Panc1 (cell line): Measurements from ENCODE around the gene SAMD4B. TPM values are rescaled to one million over a fixed set of nuclear protein-coding genes. Genes with fewer than 3 reads are reported as not detected.

ENCODE experiments used
- ATAC-seq: fragments of 200-7000 bp; cut with Tn5 transposase; 2 replicates; pipeline ENCODE4 v1.9.1; 2020; ENCODE audit warnings: mild to moderate bottlenecking, moderate library complexity
- BruUV-seq: library from RNA; stranded (reverse); fragments of 400-500 nt; replicated peaks from 2 replicates; lab custom pipeline; 2021; lab: Mats Ljungman, UMichigan
- CTCF ChIA-PET: fragments of 300-600 bp; sonication (Branson Sonifier 250); formaldehyde crosslinking; loops from one replicate; lab custom pipeline; 2022; ENCODE audit warnings: antibody characterized with exemption; lab: Charles Lee
- POLR2A ChIA-PET: fragments of 300-600 bp; sonication (Branson Sonifier 250); formaldehyde crosslinking; loops from one replicate; lab custom pipeline; 2022; ENCODE audit warnings: antibody characterized with exemption; lab: Charles Lee
- DNase-seq: peaks from one replicate; pipeline ENCODE4 v3.0.0-alpha.2; 2010; ENCODE audit warnings: low read depth, low spot score
- H3K27ac ChIP-seq: 2 replicates; pipeline ENCODE4 v1.5.1; 2011; ENCODE audit warnings: mild to moderate bottlenecking, low read length, inconsistent platforms
- H3K27me3 ChIP-seq: fragments of 200-500 bp; sonication (Bioruptor generic); 2 replicates; pipeline ENCODE4 v1.6.0; 2014; ENCODE audit warnings: low read length, inconsistent platforms; ENCODE audit not compliant: control insufficient read depth, insufficient read depth
- H3K36me3 ChIP-seq: fragments of 200-500 bp; sonication (Bioruptor generic); 2 replicates; pipeline ENCODE4 v1.5.1; 2014; ENCODE audit warnings: inconsistent platforms, mild to moderate bottlenecking, low read length, moderate library complexity; ENCODE audit not compliant: control insufficient read depth, insufficient read depth
- H3K4me1 ChIP-seq: 2 replicates; pipeline ENCODE4 v1.5.1; 2011; ENCODE audit warnings: inconsistent platforms, mild to moderate bottlenecking, low read length, moderate library complexity; ENCODE audit not compliant: control insufficient read depth, insufficient read depth
- H3K4me3 ChIP-seq, 2 experiments: 2 replicates each; pipeline ENCODE4 v1.5.1; 2011 to 2012; ENCODE audit warnings: low read depth in 2 of 2, low read length in 2 of 2, mild to moderate bottlenecking in 2 of 2, inconsistent platforms in 1 of 2, moderate library complexity in 1 of 2
- H3K9me3 ChIP-seq: fragments of 200-500 bp; sonication (Bioruptor generic); 2 replicates; pipeline ENCODE4 v1.5.1; 2014; ENCODE audit warnings: low read depth, mild to moderate bottlenecking, inconsistent platforms, low read length, moderate library complexity; ENCODE audit not compliant: control insufficient read depth, insufficient read depth
- POLR2AphosphoS5 ChIP-seq: IDR thresholded peaks from 2 replicates; pipeline ENCODE4 v1.6.1; 2012; ENCODE audit warnings: mild to moderate bottlenecking, low read depth, low read length, moderate library complexity
- SIN3A ChIP-seq: IDR thresholded peaks from 2 replicates; pipeline ENCODE4 v1.6.1; 2012; ENCODE audit warnings: low read depth, mild to moderate bottlenecking, low read length, moderate library complexity, borderline replicate concordance; ENCODE audit not compliant: insufficient read depth
- TCF7L2 ChIP-seq: IDR thresholded peaks from 2 replicates; pipeline ENCODE4 v1.6.1; 2011; ENCODE audit warnings: mild to moderate bottlenecking, low read depth, low read length, inconsistent platforms
- in situ Hi-C: cut with HindIII; loops from 2 replicates; pipeline ENCODE4 v1.10.0; 2016; ENCODE audit warnings: low sequenced_read_pairs, low pct_unique_long_range_greater_than_20kb
- intact Hi-C: fragments of 100-400 bp; cut with micrococcal nuclease; formaldehyde crosslinking; loops from one replicate; pipeline ENCODE4 v1.10.0; 2022; ENCODE audit not compliant: unreplicated experiment
- total RNA-seq: library from RNA; stranded (reverse); gene quantifications from one replicate; pipeline ENCODE4 v1.2.1, GENCODE V29; 2021; ENCODE audit not compliant: unreplicated experiment
- TF ChIP-seq, protein P1 (sequence below): fragments of 450-650 bp; IDR thresholded peaks from 2 replicates; pipeline ENCODE4 v1.5.1; 2017; ENCODE audit warnings: mild to moderate bottlenecking
- TF ChIP-seq, protein P2 (sequence below), 2 experiments: IDR thresholded peaks; 2 replicates each; pipeline ENCODE4 v1.6.1; 2011 to 2012; ENCODE audit warnings: low read depth in 2 of 2, control low read depth in 1 of 2, low read length in 1 of 2, mild to moderate bottlenecking in 1 of 2, moderate library complexity in 1 of 2; ENCODE audit not compliant: insufficient read depth in 1 of 2

SAMD4B gene
- total RNA-seq, 1 experiment from 2014 or later, result 1,339 TPM

DNA sequence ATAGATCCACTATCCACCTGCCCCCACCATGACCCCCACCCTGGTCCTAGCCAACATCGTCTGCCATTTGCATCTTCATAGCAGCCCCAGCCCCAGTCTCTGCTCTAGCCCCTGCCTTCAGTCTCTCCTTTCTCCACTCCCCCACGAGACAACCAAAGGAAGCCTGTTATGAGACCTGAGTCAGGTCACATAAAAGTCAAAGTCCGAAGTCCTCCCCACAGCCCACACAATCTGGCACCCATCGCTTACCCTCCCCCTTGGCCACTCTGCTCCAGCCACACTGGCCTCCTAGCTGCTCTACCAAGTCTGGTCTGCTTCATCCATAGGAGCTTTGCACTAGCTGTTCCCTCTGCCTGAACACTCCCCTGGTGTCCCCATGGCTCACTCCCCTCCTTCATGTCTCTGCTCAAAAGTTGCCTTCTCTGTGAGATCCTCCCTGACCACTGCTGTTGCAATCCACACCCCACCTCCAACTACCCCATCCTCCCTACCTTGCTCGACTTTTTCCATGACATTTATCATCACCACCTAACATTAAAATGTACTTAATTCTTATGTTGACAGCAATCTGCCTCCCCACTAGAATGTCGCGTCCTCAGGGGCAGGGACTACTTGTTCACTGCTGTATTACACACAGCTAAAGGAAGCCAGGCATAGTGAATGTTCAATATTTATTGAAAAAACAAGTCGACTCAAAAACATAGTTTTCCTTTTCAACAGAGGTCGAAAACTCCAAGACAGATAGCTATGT, 69.0 kb downstream of the SAMD4B start:
- ATAC-seq, result no peak
- TF ChIP-seq POLR2AphosphoS5, result no peak
- TF ChIP-seq TCF7L2, result no peak
- TF ChIP-seq, protein P1, sequence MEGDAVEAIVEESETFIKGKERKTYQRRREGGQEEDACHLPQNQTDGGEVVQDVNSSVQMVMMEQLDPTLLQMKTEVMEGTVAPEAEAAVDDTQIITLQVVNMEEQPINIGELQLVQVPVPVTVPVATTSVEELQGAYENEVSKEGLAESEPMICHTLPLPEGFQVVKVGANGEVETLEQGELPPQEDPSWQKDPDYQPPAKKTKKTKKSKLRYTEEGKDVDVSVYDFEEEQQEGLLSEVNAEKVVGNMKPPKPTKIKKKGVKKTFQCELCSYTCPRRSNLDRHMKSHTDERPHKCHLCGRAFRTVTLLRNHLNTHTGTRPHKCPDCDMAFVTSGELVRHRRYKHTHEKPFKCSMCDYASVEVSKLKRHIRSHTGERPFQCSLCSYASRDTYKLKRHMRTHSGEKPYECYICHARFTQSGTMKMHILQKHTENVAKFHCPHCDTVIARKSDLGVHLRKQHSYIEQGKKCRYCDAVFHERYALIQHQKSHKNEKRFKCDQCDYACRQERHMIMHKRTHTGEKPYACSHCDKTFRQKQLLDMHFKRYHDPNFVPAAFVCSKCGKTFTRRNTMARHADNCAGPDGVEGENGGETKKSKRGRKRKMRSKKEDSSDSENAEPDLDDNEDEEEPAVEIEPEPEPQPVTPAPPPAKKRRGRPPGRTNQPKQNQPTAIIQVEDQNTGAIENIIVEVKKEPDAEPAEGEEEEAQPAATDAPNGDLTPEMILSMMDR, result no peak
- peaks cover 58% of the 10 kb centered on the region for H3K4me1 ChIP-seq
- H3K36me3 ChIP-seq, result peaks cover 18% of the 10 kb centered on the region
- peak overlapping the region; percentile 42 to 55 for H3K4me3 ChIP-seq
- H3K27me3 ChIP-seq, result no peaks in the 10 kb centered on the region
- POLR2A ChIA-PET, result interaction anchor here (0.5 to 2.3 kb wide), 19 partner anchors 8 to 381 kb away, joined by 3 to 41 read pairs (median 8); partner anchors contain the start of genes MED29, PAF1, RPS16 and SUPT5H
- intact Hi-C loops, result loop anchor here (1.0 to 10.0 kb wide), 4 partner anchors 14 to 436 kb away; partner anchors contain the start of gene FBXO17
- H3K27ac ChIP-seq, result peak overlapping the region; percentile 92
- no peak for DNase-seq
- no TSS peak for BruUV-seq
- CTCF ChIA-PET, result interaction anchor here (0.6 to 6.8 kb wide), 27 partner anchors 8 to 804 kb away, joined by 3 to 280 read pairs (median 4); partner anchors contain the start of genes EID2B, MED29, PAF1 and RPS16
- H3K9me3 ChIP-seq, result no peaks in the 10 kb centered on the region
- in situ Hi-C loops, result no loop called here

DNA sequence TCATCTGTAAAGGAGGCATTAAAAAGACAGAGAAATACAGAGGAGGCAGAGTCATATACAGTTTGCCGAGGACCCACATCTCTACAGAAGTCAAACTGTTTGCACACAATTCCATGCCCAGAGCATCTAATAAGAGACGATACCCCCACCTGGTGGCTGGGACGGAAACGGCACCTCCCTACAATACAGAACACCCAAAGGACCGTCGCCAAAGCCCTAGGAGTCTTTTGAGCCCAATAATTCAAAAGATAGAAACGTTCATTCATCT, 69.5 kb downstream of the SAMD4B start:
- TF ChIP-seq, protein P2, sequence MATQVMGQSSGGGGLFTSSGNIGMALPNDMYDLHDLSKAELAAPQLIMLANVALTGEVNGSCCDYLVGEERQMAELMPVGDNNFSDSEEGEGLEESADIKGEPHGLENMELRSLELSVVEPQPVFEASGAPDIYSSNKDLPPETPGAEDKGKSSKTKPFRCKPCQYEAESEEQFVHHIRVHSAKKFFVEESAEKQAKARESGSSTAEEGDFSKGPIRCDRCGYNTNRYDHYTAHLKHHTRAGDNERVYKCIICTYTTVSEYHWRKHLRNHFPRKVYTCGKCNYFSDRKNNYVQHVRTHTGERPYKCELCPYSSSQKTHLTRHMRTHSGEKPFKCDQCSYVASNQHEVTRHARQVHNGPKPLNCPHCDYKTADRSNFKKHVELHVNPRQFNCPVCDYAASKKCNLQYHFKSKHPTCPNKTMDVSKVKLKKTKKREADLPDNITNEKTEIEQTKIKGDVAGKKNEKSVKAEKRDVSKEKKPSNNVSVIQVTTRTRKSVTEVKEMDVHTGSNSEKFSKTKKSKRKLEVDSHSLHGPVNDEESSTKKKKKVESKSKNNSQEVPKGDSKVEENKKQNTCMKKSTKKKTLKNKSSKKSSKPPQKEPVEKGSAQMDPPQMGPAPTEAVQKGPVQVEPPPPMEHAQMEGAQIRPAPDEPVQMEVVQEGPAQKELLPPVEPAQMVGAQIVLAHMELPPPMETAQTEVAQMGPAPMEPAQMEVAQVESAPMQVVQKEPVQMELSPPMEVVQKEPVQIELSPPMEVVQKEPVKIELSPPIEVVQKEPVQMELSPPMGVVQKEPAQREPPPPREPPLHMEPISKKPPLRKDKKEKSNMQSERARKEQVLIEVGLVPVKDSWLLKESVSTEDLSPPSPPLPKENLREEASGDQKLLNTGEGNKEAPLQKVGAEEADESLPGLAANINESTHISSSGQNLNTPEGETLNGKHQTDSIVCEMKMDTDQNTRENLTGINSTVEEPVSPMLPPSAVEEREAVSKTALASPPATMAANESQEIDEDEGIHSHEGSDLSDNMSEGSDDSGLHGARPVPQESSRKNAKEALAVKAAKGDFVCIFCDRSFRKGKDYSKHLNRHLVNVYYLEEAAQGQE (IDR thresholded peaks at IDR 0.05; ENCODE audit: insufficient read depth in 1 of 2, low read depth in 2 of 2, low read length in 1 of 2), result no peak
- TF ChIP-seq, protein P1, result no peak
- TF ChIP-seq SIN3A, result no peak
- no peak for TF ChIP-seq POLR2AphosphoS5
- no peak for TF ChIP-seq TCF7L2
- ATAC-seq, result peak; percentile 46
- Histone ChIP-seq H3K27ac (peak overlapping the region; percentile 92), H3K4me3 (peak overlapping the region; percentile 42 to 55), H3K4me1 (peaks cover 58% of the 10 kb centered on the region), H3K36me3 (peaks cover 23% of the 10 kb centered on the region), H3K27me3 (no peaks in the 10 kb centered on the region), H3K9me3 (no peaks in the 10 kb centered on the region)
- BruUV-seq, result TSS peak; percentile 48
- POLR2A ChIA-PET, result interaction anchor here (0.5 to 2.3 kb wide), 19 partner anchors 8 to 381 kb away, joined by 3 to 41 read pairs (median 8); partner anchors contain the start of genes MED29, PAF1, RPS16 and SUPT5H
- no peak for DNase-seq
- intact Hi-C loops (loop anchor here (1.0 to 10.0 kb wide), 8 partner anchors 14 to 437 kb away; partner anchors contain the start of genes FBXO17, MED29, PAF1 and SAMD4B), in situ Hi-C loops (no loop called here)
- CTCF ChIA-PET, result interaction anchor here (0.6 to 6.8 kb wide), 28 partner anchors 8 to 803 kb away, joined by 3 to 280 read pairs (median 4); partner anchors contain the start of genes EID2B, GMFG, MED29 and PAF1
